ENCODE measurements around the gene ZNHIT6. TPM values are rescaled to one million over a fixed set of nuclear protein-coding genes. Genes with fewer than 3 reads are reported as not detected.
"Not testable (repeated sequence)": the region's sequence is repeated elsewhere in the genome, so short reads cannot be mapped to it uniquely, and the experiment has no call there.

Gene ZNHIT6
- total RNA-seq, 4 donors from 2014 or later, result 6.6 to 11.4 (median 7.8) TPM

GRCh38 chr1:85639920-85640319 lies 68.3 kb downstream of the ZNHIT6 start:
- in situ Hi-C loops (cut with MboI; ENCODE audit: low sequenced_read_pairs in 4 of 4); H3K27me3 ChIP-seq; H3K27ac ChIP-seq; H3K4me1 ChIP-seq; H3K9me3 ChIP-seq; ATAC-seq; DNase-seq; H3K4me3 ChIP-seq; intact Hi-C loops (cut with DNase I; ENCODE audit: low total_unique reads): not testable (repeated sequence)
- H3K36me3 ChIP-seq, result peaks cover 0 to 14% of the 10 kb centered on the region in 2 donors

DNA sequence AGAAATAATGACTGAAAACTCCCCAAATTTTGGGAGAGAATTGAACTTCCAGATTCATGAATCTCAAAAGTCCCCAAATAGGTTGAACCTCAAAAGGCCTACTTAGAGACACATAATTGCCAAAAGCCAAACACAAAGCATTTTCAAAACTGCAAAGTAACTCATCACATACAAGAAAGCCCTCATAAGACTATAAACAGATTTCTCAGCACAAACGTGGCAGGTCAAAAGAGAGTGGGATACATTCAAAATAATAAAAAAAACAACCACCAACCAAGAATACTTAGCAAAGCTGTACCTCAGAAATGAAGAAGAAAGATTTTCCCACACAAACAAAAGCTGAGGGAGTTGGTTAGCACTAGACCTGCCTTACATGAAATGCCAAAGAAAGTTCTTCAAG lies 69.8 kb downstream of the ZNHIT6 start:
- ATAC-seq, result no peak
- Histone ChIP-seq H3K36me3 (peaks cover 0 to 14% of the 10 kb centered on the region in 2 donors), H3K27ac (no peak overlapping the region), H3K4me3 (no peak overlapping the region), H3K9me3 (peaks cover 0 to 3% (median 0%) of the 10 kb centered on the region in 3 donors), H3K4me1 (no peaks in the 10 kb centered on the region), H3K27me3 (no peaks in the 10 kb centered on the region)
- no peak for DNase-seq
- in situ Hi-C loops (cut with MboI; ENCODE audit: low sequenced_read_pairs in 4 of 4) (no loop called here), intact Hi-C loops (cut with DNase I; ENCODE audit: low total_unique reads) (no loop called here)
- TF ChIP-seq CTCF (IDR thresholded peaks at IDR 0.05 in 4 of 5, conservative IDR thresholded peaks at IDR 0.05 in 1 of 5), result no peak
- TF ChIP-seq POLR2A (IDR thresholded peaks at IDR 0.05), result no peak

DNA sequence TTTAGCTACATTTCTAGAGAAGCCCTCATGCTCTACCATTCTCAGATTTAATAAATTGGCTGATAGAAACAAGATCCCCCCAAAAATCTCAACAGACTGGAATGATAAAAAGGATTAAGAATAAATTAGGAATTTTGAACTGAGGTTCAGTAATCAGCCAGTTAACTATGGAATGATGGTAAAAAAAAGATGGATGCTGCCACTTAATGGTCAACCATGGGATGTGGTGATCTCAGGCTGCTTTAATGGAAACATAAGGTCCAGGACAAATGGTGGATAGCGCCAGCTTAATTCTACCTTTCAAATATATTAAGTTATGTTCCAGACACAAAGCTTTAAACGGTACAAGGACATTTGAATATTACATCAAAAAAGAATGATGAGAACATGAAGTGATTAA lies 77.7 kb downstream of the ZNHIT6 start:
- ATAC-seq (no peak), DNase-seq (no peak)
- Histone ChIP-seq H3K9me3 (no peaks in the 10 kb centered on the region), H3K27me3 (no peaks in the 10 kb centered on the region), H3K27ac (no peak overlapping the region), H3K4me1 (peaks cover 31 to 35% of the 10 kb centered on the region in 2 donors), H3K36me3 (no peaks in the 10 kb centered on the region), H3K4me3 (no peak overlapping the region)
- in situ Hi-C loops (cut with MboI; ENCODE audit: low sequenced_read_pairs in 4 of 4) (no loop called here), intact Hi-C loops (cut with DNase I; ENCODE audit: low total_unique reads) (no loop called here)
- TF ChIP-seq CTCF (IDR thresholded peaks at IDR 0.05 in 4 of 5, conservative IDR thresholded peaks at IDR 0.05 in 1 of 5) (no peak), POLR2A (IDR thresholded peaks at IDR 0.05) (no peak)

DNA sequence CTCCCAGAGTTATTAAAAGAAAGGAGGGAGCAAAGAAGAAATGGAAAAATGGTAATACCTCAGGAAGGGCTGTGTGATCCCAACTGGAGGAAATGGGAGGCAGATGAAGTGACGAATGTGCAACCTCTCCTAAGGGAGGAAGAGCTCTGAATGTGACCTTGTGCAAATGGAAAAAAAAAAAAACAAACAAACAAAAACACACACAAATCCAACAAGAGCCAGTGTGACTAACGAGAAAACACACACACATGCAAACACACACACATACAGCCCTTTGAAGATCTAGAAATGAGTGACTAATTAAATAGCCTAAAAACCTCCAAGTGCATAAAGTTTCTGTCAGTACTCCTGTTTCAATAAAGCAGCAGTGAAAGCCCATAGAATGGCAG lies 78.7 kb downstream of the ZNHIT6 start:
- in situ Hi-C loops (cut with MboI; ENCODE audit: low sequenced_read_pairs in 4 of 4) (no loop called here), intact Hi-C loops (cut with DNase I; ENCODE audit: low total_unique reads) (no loop called here)
- no peak overlapping the region for H3K4me3 ChIP-seq
- TF ChIP-seq CTCF (IDR thresholded peaks at IDR 0.05 in 4 of 5, conservative IDR thresholded peaks at IDR 0.05 in 1 of 5) (no peak), POLR2A (IDR thresholded peaks at IDR 0.05) (no peak)
- no peaks in the 10 kb centered on the region for H3K9me3 ChIP-seq
- H3K4me1 ChIP-seq, result peaks cover 31 to 35% of the 10 kb centered on the region in 2 donors
- ATAC-seq (no peak), DNase-seq (no peak)
- no peaks in the 10 kb centered on the region for H3K27me3 ChIP-seq
- H3K36me3 ChIP-seq, result no peaks in the 10 kb centered on the region
- peak overlapping the region in 1 of 4 donors; percentile 22 for H3K27ac ChIP-seq

GRCh38 chr1:85628791-85629531 lies 79.3 kb downstream of the ZNHIT6 start:
- no peak for TF ChIP-seq CTCF (IDR thresholded peaks at IDR 0.05 in 4 of 5, conservative IDR thresholded peaks at IDR 0.05 in 1 of 5)
- TF ChIP-seq POLR2A (IDR thresholded peaks at IDR 0.05), result no peak
- DNase-seq, result no peak
- Histone ChIP-seq H3K36me3 (no peaks in the 10 kb centered on the region), H3K4me1 (peaks cover 31 to 35% of the 10 kb centered on the region in 2 donors), H3K27me3 (no peaks in the 10 kb centered on the region), H3K9me3 (no peaks in the 10 kb centered on the region), H3K4me3 (no peak overlapping the region), H3K27ac (peak overlapping the region in 2 of 4 donors; percentile 3 to 22)
- intact Hi-C loops (cut with DNase I; ENCODE audit: low total_unique reads), result no loop called here
- in situ Hi-C loops (cut with MboI; ENCODE audit: low sequenced_read_pairs in 4 of 4), result no loop called here
- peak in 1 of 2 donors; percentile 44 for ATAC-seq

Measured in gastrocnemius medialis (tissue), 4 donors.